GM12875 (cell line): ENCODE data around the gene DAGLA.

Experiments
- H3K4me3 ChIP-seq: one replicate; pipeline ENCODE4 v1.5.1; 2011; ENCODE audit warnings: low read depth, low read length, control low read depth
- CTCF ChIP-seq: IDR thresholded peaks from 2 replicates; pipeline ENCODE4 v1.5.1; 2011; ENCODE audit warnings: low read depth, mild to moderate bottlenecking, control low read depth, inconsistent platforms, low read length, moderate library complexity, borderline replicate concordance; ENCODE audit not compliant: insufficient read depth

Gene DAGLA

DNA sequence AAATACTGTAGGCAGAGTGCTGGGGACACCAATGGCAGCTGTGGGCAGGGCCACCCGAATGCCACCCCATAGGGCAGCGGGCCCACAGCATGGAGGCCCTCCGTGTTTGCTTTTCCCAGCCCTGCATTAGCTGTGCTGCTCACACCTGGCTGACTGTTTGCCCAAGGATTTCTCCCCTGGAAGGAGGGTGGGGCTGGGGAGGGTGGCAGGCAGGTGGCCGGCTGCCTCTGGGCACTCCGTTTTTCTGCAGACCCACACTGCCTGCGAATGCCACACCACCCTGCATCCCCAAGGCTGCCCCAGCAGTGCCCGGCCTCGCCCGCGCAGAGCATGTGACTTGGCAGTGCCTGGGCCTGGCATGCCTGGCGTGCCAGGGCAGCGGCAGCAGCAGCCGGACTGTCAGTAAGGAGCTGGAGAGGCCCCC, 19.6 kb downstream of the DAGLA start:
- no peak for TF ChIP-seq CTCF
- no peak overlapping the region for H3K4me3 ChIP-seq

GRCh38 chr11:61700212-61700611, 20.0 kb downstream of the DAGLA start:
- no peak for TF ChIP-seq CTCF
- no peak overlapping the region for H3K4me3 ChIP-seq

DNA sequence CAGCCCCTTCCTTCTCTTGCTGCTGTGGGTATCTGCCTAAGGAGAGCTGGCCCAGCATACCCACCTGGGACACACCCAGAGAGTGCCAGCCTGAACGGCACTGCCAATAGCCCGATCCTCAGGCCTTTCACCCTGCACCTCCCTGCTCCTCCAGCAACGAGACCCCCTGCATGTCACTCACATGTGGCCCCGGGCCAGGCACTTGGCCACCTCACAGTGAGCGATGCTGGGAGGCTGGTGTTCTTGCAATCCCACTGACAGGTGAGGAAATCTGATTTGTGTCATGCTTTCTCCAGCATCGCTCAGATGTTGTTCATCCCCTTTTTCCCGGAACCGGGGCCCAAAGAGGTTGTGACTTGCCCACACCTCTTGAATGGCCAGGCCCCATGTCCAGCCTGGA, 20.5 kb downstream of the DAGLA start:
- H3K4me3 ChIP-seq: no peak overlapping the region
- no peak for TF ChIP-seq CTCF

- peak; percentile 32; the same call in 1 of the 2 replicates for TF ChIP-seq CTCF
- H3K4me3 ChIP-seq: no peak overlapping the region
These were observed 21.2 kb downstream of the DAGLA start for GRCh38 chr11:61701242-61701886.

GRCh38 chr11:61702701-61703312, 22.6 kb downstream of the DAGLA start:
- no peak overlapping the region for H3K4me3 ChIP-seq
- TF ChIP-seq CTCF: no peak

DNA sequence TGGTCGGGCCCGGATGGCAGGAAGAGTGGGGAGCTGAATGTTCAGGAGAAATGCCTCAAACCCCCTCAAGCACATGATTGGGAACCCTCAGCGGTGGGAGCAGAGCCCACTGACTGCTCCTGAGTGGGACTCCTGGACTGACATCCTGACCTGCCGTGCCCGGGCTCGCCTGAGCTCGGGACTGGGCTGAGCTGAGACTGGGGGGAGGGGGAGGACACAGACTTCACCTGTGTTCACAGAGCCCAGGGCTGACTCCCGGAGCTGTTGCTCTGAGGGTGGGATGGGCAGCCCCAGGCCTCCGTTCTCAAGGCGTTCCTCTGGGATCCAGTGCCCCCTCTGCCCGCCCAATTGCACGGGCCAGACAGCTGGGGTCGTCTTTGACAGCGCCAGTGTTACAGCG, 24.6 kb downstream of the DAGLA start:
- no peak overlapping the region for H3K4me3 ChIP-seq
- TF ChIP-seq CTCF: no peak
